HG03060 (cell line): ENCODE measurements around the gene RBBP5.

Experiments used
- ATAC-seq: cut with Tn5 transposase; IDR thresholded peaks from one replicate; pipeline ENCODE4 v1.9.1; 2021; ENCODE audit warnings: low read depth, moderate number of reproducible peaks; ENCODE audit not compliant: unreplicated experiment

Gene RBBP5

DNA sequence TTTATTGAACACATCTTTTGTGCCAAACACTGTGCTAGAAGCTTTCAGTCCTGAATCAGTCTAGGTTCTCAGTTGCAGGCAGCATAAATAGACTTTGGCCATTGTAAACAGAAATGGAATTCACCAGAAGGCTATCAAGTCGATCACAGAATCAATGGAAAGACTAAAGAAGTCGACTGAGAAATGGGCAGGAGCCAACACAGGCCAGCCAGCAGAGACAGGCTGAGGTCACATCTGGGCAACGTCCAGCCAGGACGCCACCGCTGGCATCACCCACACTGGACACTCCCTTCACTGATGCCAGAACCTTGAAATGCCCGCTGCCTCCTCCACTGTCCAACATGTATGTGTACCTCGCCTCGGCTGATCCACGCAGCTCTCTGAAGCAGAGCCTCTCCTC, 84.2 kb downstream of the RBBP5 start:
- ATAC-seq: no peak
